IPS-18c (cell line): ENCODE results near the gene TPM4.
"Not testable (repeated sequence)": the region's sequence is repeated elsewhere in the genome, so short reads cannot be mapped to it uniquely, and the experiment has no call there.

Experiments
- H3K4me3 ChIP-seq: 2 replicates; pipeline ENCODE4 v1.7.0; 2013; ENCODE audit warnings: low read depth, mild to moderate bottlenecking, low read length, moderate library complexity; ENCODE audit not compliant: insufficient read depth
- H3K9me3 ChIP-seq: one replicate; pipeline ENCODE4 v1.6.1; 2013; ENCODE audit warnings: mild to moderate bottlenecking, low read length, moderate library complexity; ENCODE audit not compliant: control insufficient read depth, insufficient read depth

Gene TPM4

DNA sequence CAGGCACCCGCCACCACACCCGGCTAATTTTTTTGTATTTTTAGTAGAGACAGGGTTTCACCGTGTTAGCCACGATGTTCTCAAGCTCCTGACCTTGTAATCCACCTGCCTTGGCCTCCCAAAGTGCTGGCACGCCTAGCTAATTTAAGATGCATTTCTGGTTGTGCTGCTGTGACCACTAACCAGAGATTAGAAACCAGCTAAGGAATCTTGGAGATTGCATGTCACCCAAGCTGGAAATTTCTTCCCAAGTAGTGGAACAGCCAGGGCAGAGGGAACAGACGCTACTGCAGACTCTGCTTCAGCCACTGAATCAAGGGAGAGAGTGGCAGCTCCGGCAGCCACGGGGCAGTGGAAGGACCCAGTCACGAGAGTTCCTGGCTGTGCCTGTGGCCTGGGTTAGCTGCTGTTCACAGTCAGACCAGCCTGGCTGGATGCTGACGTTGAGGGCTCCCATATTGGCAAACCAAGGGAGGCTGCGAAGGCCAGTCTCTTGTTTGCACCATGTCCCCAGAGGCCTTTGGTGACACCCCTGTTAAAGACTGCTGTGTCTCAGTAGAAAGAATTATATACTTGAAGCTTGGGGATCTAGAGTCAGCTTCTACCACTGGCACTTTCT, 7.9 kb downstream of the TPM4 start:
- Histone ChIP-seq H3K9me3 (no peaks in the 10 kb centered on the region), H3K4me3 (no peak overlapping the region)

DNA sequence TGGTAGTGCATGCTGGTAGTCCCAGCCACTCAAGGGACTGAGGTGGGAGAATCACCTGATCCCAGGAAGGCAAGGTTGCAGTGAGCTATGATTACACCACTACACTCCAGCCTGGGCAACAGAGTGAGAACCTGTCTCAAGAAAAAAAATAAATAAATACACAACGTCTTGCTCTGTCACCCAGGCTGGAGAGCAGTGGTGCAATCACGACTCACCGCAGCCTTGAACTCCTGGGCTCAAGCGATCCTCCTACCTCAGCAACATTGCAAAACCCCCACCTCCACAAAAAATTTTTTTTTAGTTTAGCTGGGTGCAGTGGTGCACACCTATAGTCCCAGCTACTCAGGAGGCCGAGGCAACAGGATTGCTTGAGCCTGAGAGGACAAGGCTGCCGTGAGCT, 8.8 kb downstream of the TPM4 start:
- no peaks in the 10 kb centered on the region for H3K9me3 ChIP-seq
- H3K4me3 ChIP-seq: no peak overlapping the region

DNA sequence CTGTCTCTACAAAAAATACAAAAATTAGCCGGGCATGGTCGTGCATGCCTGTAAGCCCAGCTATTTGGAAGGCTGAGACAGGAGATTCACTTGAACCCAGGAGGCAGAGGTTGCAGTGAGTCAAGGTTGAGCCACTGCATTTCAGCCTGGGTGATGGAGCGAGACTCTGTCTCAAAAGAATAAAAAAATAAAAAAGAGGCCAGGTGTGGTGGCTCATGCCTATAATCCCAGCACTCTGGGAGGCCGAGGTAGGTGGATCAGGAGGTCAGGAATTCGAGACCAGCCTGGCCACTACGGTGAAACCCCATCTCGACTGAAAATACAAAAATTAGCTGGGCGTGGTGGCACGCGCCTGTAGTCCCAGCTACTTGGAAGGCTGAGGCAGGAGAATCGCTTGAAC, 11.1 kb downstream of the TPM4 start:
- not testable (repeated sequence) for H3K4me3 ChIP-seq, H3K9me3 ChIP-seq

DNA sequence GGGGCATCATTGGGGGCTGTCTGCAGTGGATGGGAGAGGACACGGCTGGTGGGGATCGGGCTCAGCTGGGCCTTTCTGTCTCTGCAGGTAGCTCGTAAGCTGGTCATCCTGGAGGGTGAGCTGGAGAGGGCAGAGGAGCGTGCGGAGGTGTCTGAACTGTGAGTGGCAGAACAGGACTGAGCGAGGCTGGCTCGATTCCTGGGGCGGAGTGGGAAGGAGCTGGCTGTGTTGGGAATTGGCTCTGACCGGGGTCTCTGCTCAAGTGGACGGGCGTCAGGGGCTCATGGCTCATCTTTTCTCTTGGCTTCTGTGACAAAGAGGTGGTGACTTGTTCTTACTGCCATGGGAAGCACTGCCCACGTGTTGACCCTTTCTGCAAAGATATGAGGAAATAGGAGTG, 11.6 kb downstream of the TPM4 start:
- H3K4me3 ChIP-seq: no peak overlapping the region
- no peaks in the 10 kb centered on the region for H3K9me3 ChIP-seq

DNA sequence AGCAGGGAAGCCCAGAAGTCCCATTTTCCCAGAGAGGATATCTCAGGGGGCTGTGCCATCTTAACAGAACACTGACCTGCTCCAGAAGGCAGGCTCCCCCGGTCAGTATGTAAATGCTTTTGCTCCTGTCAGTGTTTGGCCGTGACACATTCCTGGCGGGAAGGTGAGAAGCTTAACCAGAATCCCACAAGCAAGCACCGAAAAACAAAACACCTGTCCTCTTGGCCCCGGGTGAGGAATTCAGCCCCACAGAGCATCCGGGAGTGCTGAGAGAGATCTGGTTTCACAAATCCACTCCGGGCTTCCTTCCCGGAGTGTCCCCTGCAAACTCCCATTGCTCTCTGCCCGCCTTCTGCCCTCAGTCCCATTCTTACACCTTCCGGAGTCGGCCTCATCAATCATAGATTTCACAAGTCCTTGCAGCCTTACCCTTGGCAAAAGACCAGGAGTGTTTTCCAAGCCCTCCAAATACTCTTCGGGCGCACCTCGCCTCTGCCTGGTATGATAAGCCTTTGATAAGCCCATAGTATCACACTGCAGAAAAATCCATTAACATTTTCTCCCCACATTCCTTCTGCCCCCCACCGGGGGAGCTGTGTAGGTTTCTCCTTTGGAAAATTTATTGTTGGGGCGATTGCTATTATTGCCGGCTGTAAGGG, 12.2 kb downstream of the TPM4 start:
- H3K4me3 ChIP-seq: no peak overlapping the region
- no peaks in the 10 kb centered on the region for H3K9me3 ChIP-seq

- no peak overlapping the region for H3K4me3 ChIP-seq
Observed at GRCh38 chr19:16089010-16089846, 12.9 kb downstream of the TPM4 start.

GRCh38 chr19:16091546-16092475, 15.5 kb downstream of the TPM4 start:
- no peak overlapping the region for H3K4me3 ChIP-seq
- no peaks in the 10 kb centered on the region for H3K9me3 ChIP-seq

More at GRCh38 chr19:16089010-16089846, 12.9 kb downstream of the TPM4 start:
- no peaks in the 10 kb centered on the region for H3K9me3 ChIP-seq

- no peaks in the 10 kb centered on the region for H3K9me3 ChIP-seq
- no peak overlapping the region for H3K4me3 ChIP-seq
Observed at GRCh38 chr19:16094360-16095070, 18.2 kb downstream of the TPM4 start.

DNA sequence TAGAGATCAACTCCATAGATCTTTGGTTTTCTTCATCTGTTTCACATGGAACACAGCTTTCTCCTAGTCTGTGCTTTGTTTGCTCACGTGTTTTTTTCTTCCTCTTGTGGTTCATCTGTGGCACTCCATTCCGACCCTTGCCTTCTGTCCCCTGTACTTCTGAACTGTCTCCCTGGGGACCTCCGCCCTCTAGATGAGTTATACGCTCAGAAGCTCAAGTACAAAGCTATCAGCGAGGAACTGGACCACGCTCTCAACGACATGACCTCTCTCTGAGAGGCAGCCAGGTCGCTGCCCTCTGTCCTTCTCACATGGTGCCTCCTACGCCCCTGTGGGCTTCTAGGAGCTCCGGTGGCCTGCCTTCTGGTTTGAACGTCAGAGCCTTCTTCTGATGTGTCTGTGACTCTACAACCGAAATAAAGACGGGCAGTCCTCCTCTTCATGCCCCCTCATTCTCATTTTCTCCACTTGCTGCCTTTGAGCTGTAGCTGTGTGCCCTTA, 18.8 kb downstream of the TPM4 start:
- H3K9me3 ChIP-seq: no peaks in the 10 kb centered on the region
- H3K4me3 ChIP-seq: no peak overlapping the region

DNA sequence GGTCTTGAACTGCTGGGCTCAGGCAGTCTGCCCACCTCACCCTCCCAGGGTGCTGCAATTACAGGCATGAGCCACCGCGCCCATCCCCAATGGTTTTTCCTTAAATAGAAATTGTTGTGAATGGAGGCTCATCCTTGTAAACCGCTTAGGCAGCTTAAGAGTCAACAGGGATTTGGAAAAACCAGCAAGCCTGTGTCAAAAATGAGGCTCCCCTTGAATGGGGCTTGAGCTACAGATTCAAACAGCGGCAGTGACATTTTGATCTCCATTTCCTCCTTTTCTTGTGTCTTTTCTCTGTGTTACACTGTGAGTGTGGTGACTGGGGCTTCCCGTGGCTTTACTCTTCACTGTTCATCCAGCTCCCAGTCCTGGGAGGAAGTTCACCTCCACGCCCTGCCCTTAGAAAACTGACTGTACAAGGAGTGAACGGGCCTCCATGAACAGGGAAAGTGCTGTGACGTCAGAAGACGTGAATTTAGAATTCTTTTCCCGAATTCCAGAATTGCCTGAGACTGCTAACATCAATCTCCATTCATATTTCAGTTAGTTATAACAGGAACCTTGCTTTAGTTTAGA, 20.1 kb downstream of the TPM4 start:
- H3K9me3 ChIP-seq: no peaks in the 10 kb centered on the region
- H3K4me3 ChIP-seq: no peak overlapping the region

- no peak overlapping the region for H3K4me3 ChIP-seq
- H3K9me3 ChIP-seq: no peaks in the 10 kb centered on the region
Observed at GRCh38 chr19:16098416-16098768, 22.1 kb downstream of the TPM4 start.

DNA sequence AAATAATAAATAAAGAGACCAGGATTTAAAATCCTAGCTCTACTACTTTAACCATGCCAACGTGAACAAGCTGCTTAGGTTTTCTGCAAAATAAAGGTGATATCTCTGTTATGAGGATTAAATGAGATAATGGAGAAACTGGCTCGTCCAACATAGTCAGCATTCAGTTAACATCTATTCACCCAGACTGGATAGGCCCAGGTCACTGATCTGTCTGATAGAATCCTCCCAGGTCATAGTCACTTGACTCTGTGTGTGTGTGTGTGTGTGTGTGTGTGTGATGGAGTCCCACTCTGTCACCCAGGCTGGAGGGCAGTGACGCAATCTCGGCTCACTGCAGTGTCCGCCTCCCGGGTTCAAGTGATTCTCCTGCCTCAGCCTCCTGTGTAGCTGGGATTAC, 22.5 kb downstream of the TPM4 start:
- Histone ChIP-seq H3K4me3 (no peak overlapping the region), H3K9me3 (no peaks in the 10 kb centered on the region)

DNA sequence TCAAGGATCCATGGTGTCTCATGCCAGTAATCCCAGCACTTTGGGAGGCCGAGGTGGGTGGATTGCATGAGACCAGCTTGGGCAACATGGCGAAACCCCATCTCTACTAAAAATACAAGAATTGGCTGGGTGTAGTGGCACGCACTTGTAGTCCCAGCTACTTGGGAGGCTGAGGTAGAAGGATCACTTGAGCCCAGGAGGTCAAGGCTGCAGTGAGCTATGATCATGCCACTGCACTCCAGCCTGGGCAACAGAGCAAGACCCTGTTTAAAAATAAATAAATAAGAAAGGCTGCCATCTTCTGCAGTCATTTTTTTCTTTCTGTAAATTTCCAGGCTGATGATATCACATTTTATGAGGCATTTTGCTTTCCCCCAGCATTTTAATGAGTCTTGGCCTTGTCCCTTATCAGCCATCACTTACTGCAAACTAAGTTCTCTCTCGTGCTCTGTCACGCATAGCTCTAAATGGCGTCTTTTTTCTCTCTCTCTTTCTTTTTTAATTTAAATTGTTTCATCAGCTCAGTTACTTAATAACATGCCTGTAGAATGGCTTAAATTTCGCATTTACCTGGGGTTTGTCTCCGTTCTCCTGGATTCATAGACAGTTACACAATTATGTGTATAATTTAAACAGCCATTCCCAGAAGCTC, 23.1 kb downstream of the TPM4 start:
- H3K9me3 ChIP-seq: not testable (repeated sequence)

GRCh38 chr19:16100524-16100923, 24.2 kb downstream of the TPM4 start:
- no peak overlapping the region for H3K4me3 ChIP-seq
- H3K9me3 ChIP-seq: no peaks in the 10 kb centered on the region

More for the DNA sequence above, 23.1 kb downstream of the TPM4 start:
- not testable (repeated sequence) for H3K4me3 ChIP-seq

DNA sequence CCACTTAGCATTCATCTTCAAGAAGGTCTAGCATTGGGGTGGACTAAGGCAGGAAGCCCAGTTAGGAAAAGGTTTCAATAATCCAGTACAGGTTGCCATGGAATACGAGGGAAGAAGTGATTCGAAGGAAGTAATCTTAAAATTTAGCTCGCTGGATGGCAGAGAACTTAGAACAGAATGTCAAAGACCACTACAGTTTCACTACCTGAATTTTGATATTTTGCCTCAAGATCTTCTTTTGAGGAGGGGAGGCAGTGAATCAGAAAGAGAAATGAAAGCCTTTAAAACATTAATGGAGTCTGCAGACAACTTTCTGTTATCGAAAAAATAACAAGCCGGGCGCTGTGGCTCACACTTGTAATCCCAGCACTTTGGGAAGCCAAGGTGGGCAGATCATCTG, 28.4 kb downstream of the TPM4 start:
- Histone ChIP-seq H3K4me3 (no peak overlapping the region), H3K9me3 (no peaks in the 10 kb centered on the region)

DNA sequence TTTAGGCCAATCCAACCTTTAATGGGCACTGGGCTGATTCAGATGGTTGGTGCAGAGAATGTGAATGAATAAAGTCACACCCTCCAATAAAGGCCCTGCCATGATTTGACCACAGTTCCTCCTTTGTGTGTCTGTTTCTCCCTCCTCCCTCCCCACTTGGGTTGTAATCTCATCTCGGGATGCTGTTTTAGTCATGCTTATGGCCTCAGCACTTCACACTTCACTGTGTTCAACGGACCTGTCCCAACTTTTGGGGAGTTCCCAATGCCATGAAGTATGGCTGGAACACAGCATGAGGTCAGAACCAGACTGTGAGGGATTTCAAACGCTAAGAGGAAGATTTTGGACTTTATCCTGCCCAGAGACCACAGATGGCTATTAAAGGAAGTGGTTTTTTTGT, 29.8 kb downstream of the TPM4 start:
- Histone ChIP-seq H3K4me3 (no peak overlapping the region), H3K9me3 (no peaks in the 10 kb centered on the region)
